ENCODE measurements around the gene CD101.
A peak's percentile ranks its signal among the peaks of the same experiment; 100 is the strongest.

The CD101 gene

GRCh38 chr1:117059678-117060440, 58.3 kb downstream of the CD101 start, which contains the start of gene TTF2:
Gene TTF2 (plus strand): TSS chr1:117060326. CDS start chr1:117060347, 21 bp downstream.
- peak; percentile 94 to 100 for DNase-seq

- no peak for DNase-seq
Observed at GRCh38 chr1:117060441-117061317, 59.1 kb downstream of the CD101 start.

GRCh38 chr1:117061986-117062415, 60.4 kb downstream of the CD101 start:
- peak in 1 of 2 donors; percentile 12 for DNase-seq

- DNase-seq = no peak
Observed at GRCh38 chr1:117066367-117066766, 64.8 kb downstream of the CD101 start.

- no peak for DNase-seq
Observed at GRCh38 chr1:117067533-117068370, 66.2 kb downstream of the CD101 start.

- no peak for DNase-seq
Observed at GRCh38 chr1:117068580-117068979, 67.0 kb downstream of the CD101 start.

- DNase-seq = no peak
Observed at GRCh38 chr1:117069220-117069844, 67.8 kb downstream of the CD101 start.

GRCh38 chr1:117070124-117070523, 68.6 kb downstream of the CD101 start:
- no peak for DNase-seq

- DNase-seq = no peak
Observed at GRCh38 chr1:117076648-117077047, 75.1 kb downstream of the CD101 start.

GRCh38 chr1:117077267-117077666, 75.7 kb downstream of the CD101 start:
- peak in 1 of 2 donors; percentile 17 for DNase-seq

- no peak for DNase-seq
Observed at GRCh38 chr1:117079737-117080136, 78.2 kb downstream of the CD101 start.

GRCh38 chr1:117084231-117084630, 82.7 kb downstream of the CD101 start:
- DNase-seq = no peak

Measured in bone marrow (tissue), 2 donors.